Measurements from ENCODE around the gene MVD.
A peak's percentile ranks its signal among the peaks of the same experiment; 100 is the strongest.

MVD gene, protein sequence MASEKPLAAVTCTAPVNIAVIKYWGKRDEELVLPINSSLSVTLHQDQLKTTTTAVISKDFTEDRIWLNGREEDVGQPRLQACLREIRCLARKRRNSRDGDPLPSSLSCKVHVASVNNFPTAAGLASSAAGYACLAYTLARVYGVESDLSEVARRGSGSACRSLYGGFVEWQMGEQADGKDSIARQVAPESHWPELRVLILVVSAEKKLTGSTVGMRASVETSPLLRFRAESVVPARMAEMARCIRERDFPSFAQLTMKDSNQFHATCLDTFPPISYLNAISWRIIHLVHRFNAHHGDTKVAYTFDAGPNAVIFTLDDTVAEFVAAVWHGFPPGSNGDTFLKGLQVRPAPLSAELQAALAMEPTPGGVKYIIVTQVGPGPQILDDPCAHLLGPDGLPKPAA

DNA sequence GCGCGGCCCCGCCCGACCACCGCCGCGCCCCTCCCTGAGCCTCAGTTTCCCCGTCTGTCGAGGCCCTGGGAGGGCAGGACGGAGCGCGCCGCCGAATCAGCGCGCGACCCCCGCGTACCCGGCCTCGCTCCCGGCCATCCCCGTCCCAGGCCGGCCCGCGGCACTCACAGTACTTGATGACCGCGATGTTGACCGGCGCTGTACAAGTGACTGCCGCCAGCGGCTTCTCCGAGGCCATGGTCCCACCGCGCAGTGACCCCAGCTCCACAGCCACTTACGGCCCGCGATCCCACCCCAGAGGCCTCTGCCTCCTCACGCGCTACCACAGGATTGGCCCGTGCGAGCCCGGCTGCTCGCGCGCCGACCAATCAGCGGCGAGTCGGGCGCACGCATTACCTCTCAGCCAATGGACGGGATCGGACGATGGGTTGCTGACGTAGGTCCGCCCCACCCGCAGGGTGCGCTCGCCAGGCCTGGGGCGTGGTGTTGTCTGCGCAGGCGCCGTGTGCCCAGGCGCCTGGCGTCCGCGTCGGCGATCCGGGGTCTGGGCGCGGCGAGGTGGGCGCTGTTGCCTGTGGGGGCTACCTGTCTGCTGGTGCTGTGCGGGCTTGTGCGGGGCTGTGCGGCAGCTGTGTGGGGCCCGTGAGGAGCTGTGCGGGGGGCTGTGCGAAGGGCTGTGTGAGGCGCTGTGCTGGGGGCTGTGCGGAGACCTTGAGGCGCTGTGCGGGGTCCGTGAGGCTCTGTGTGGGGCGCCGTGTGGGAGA lies at the start of gene MVD:
MVD (minus strand) TSS at position 249 of the 764 bp plus-strand sequence; CDS start at position 238, 11 bp downstream.
- DNase-seq = peak; percentile 99

DNA sequence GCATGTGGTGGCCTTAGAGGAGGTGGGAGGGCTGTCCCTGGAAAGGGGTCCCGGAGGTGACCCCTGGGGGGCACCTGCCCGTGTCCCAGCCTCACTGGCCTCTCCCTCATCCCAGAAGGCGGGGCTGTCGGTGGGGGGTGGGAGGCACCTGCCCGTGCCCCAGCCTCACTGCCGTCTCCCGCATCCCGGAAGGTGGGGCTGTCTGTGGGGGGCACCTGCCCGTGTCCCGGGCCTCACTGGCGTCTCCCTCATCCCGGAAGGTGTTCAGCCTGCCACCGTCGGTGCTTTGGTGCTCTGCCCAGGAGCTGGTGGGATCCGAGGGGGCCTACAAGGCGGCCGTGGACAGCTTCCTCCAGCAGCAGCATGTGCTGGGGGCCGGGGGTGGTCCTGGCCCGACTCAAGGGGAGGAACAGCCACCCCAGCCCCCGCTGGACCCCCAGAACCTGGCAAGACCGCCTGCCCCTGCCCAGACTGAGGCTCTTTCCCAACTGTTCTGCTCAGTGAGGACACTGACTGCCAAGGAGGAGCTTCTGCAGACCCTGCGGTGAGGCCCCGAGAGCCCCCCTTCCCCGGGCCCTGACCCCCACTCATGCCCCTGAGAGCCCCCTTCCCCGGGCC lies 49.6 kb upstream of the MVD start:
- DNase-seq = no peak

DNA sequence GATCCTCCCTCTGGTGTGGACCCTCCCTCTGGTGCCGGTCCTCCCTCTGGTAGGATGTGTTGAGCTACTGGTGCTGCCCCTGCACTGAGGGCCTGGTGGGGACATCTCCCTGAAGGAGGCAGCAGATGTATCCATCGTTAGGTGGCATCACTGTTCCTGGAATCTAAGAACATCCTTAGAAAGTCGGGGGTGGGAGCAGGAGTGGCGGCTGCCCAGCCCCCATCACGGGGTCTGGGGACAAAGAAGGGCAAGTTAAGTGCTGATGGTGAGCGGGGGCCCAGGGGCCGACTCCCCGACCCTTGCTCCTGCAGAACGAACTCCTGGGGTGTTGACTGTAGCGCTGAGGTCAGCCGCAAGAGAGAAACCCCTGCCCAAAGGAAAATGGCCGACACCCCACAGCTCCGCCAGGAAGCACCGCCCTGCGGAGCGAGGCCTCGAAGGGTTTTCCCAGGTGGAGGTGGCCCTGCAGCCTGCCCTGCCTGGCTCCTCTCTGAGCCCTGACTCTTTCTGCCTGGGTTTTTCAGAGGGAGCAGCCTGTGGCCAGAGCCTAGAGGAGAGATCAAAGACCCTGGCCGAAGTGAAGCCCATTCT lies 49.0 kb upstream of the MVD start:
- no peak for DNase-seq

DNA sequence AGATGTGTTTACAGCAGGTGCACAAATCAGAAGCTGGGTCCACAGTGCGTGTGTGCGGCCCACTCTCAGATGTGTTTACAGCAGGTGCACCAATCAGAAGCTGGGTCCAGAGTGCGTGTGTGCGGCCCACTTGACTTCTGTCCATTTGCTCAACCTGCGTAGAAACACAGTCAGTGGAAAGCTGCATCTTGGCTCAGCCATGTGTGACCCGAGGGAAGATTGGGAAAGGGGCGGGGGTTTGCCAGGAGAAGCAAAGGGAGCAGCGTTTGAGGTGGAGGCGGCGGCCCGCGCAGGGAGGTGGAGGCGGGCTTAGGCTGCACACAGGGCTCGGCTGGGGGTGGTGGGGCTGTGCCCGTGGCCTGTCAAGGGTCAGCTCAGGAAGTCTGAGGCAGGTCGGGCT lies 47.7 kb upstream of the MVD start:
- no peak for DNase-seq

DNA sequence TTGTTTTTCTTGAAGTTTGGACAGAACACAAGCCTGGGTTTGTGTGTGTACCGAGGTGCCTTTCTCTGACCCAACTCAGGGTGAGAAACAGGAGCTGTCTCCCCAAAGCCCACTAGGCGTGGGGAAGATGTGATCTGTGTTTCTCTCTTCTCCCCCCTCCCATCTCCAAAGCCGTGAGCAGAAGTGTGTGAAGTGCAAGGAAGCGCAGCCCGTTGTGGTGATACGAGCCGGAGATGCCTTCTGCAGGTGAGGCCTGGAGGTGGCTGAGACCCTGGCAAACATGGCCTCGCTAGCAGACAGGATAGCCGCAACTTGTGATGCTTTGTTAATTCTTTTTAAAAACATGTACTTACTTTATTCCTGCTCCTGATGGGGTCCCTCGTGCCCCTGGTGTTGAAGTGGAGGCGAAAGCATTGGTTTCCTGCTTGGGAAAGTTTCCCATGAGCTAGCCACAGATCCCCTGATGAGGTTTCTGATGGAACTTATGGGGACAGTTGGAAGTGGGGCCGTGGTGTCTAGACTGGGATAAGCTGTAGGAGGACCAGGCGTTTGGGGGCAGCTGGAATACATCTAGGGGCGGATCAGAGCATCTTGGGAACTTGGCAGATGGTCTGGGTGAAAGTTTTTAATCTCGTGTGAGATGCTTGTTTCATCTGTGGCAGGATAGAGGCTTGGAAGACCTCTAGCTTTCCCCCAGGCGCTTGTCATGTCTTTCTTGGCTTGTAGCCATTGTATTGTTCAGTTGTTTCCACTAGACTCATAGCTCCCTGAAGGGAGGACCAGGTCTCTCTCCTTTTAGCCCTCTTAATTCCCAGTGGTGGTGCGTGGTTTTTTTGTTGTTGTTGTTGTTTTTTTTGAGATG lies 44.3 kb upstream of the MVD start:
- no peak for DNase-seq

DNA sequence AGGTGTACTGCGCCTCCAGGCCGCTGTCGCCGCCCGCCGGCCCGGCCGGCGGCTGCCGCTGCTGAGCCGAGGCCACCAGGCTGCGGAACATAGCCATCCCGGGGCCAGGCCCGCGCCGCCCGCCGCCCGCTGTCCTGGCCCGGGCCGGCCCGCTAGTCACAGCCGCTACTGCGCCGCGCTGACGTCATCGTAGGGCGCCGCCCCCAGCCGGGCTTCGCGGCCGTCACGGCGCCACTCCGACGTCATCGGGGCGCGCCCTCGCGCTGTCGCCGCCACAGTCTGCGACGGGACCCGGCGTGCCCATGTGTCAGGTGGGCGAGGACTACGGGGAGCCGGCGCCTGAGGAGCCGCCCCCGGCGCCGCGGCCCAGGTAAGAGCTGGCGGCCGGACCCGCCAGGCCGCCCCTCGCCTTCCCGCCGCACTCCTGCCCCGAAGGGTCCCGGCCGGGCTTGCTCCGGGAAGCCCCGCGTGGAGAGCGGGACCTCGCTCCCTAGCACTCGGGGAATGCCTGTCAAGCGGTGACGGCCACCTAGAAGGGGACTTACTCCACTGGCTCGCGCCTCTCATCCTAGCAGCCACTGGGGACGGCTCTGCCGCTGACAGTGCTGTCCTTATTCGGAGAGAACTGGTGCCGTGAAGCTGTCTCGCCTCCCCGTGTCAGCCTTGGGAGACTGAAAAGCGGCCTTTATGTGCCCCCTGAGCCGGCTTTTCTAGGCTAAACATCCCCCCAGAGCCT lies 43.5 kb upstream of the MVD start, which contains the start of the genes CTU2 and RNF166:
CTU2 (plus strand) TSS at position 275 of the 736 bp plus-strand sequence; CDS start at position 303, 28 bp downstream.
RNF166 (minus strand) TSS at position 180 of the 736 bp plus-strand sequence; CDS start at position 97, 83 bp downstream.
- peak; percentile 95 for DNase-seq

DNA sequence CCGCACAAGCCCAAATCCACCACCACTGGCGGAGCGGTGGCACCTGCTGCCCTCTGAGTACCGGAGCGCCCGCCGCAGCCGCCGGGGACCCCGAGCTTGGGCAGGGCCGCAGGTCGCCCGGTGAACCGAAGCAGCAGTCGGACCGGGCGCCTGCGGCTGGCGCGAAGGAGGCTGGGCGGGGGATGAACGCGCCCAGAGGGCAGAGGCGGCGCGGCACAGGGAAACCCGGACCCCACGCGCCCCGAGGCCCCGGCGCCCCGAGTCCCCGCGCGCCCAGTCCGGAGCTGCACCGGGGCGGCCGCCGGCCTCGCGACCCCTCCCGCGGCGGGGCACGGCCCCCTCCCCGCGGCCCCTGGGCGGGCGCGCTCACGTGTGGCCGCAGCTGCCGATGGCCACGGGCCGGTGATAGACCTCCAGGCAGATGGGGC lies 42.9 kb upstream of the MVD start:
- DNase-seq = no peak

DNA sequence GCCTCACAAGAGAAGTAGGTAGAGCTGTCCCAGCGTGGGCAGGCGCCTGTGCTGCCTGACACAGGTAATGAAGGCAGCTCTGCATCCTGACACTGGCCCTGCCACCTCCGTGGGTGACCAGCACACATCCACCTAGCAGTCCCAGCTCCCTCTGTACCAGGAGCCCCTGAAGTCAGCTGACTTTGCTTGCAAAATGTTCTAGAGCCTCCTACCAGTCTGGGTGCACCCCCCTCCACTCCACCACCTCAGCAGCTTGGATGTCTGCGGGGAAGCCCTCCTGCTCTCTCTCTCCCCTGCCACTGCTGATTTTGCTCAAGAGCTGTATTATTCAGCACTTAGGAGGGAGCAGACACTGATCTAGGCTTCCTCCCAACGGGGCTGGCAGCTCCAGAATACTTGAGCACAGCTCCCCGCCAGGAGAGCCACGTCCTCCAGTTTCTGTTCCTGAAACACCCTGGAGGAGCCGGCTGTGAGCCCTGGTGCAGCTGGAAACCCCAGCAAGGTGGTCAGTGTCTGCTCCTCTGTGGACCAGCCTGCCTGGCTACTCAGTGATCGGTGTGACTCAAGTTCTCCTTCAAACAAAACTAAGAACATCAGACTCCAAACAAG lies 42.3 kb upstream of the MVD start:
- peak; percentile 45 for DNase-seq

DNA sequence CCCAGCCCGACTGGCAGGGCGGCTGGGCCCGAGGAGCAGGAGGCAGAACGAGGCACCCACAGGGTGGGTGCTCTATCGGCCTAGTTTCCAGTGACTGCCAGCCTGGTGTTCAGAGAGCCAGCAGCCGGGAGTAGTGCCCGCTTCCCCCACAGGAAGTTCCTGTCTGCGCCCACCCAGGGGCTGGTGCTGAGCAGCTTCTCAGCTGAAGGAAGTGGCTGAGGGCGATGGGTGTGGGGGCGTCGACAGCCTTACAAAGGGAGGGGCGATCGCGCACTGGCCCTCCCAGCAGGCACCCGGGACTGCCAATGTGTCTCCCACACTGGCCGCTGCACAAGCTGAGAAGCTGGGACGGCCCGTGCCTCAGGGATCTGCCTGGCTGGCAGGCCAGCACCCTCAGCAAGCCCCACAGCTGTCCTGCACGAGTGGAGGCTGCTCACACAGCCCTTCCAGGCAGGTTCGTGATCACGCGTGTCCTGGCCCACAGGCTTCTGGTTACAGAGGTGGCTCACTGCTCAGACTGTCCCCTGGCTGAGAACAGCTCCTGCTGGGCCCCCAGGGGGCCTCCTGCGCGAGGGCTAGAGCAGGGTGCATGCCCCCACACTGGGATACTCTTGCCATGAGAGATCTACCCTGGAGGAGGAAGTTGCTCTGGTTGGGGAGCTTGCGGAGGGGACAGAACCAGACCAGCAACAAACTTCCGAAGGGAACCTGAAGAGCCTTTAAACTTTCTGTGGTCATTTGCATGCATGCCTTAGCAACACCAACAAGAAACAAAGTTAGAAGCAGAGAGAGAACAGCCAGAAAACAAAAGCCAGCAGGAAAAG lies 40.8 kb upstream of the MVD start:
- DNase-seq = peak; percentile 86

DNA sequence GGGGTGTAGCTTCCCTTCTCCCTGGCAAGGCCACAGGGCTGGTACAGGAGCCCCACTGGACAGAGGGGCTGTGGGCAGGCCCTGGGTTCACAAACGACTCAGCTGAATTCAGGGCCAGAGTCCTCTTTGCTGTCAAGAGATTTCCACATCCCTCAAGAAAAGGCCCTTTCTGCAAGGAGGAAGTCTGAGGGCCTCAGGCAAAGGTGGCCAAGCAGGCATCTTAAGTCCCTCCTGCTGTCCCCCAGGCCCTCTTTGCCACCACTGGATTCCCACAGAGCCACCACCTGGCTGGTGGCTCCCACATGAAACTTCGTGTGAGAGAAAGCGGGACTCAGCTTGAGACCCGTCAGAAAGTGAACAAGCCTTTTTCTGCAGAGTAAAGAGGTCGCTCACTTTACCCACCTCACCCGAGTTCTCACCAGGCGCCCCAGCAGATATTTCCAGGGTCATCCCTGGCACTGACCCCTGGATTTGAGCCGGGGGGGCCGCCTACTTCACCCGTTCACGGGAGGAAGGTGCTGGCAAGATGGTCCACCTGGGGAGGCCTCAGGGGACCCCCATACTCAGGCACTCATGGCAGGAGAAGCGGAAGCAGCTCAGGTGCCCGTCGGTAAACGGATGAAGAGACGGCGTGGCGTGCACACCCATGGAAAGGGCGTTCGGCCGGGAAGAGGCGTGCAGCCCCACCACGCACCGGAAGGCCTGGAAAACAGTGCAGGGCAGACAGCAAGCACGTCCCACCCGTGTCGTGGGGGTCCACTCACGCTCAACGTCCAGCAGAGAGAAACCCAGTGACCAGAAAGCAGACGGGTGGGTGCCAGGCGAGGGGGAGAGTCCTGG lies 39.7 kb upstream of the MVD start:
- DNase-seq = no peak

DNA sequence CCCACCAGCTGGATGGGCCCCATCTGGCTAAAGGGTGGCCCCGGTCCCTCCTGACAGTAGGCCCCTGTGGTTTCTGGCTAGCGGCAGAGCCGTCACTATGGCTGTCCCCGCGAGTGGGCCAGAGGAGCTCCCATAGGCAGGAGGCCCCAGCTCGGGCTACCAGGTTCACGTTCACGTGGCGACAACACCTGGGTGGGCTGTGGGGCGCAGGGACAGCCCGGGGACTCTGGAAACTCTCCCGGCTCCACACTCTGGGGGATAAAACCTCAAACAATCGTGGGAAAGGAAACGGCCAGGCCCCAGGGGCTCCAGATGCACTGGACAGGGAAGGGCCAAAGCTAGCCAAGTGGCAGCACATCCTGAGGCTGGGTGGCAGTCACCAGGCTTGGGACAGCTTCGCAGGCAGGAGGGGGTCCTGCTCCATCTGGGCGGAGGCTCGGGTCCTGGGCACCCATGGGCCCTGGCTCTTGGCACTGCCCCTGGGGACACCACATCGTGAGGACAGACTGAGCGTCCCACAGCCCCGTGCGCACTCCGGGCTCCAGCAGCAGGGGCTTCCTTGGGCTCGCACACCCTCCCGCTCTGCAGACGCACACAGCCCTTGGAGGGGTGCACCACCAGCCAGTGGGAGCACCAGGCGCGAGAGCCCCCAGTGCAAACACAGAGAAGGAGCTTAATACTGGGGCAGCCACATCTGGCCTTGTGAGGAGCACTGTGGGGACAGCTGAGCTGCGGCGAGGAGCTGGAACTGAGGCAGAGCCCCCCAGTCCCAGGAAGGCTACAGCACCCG lies 38.9 kb upstream of the MVD start:
- no peak for DNase-seq

DNA sequence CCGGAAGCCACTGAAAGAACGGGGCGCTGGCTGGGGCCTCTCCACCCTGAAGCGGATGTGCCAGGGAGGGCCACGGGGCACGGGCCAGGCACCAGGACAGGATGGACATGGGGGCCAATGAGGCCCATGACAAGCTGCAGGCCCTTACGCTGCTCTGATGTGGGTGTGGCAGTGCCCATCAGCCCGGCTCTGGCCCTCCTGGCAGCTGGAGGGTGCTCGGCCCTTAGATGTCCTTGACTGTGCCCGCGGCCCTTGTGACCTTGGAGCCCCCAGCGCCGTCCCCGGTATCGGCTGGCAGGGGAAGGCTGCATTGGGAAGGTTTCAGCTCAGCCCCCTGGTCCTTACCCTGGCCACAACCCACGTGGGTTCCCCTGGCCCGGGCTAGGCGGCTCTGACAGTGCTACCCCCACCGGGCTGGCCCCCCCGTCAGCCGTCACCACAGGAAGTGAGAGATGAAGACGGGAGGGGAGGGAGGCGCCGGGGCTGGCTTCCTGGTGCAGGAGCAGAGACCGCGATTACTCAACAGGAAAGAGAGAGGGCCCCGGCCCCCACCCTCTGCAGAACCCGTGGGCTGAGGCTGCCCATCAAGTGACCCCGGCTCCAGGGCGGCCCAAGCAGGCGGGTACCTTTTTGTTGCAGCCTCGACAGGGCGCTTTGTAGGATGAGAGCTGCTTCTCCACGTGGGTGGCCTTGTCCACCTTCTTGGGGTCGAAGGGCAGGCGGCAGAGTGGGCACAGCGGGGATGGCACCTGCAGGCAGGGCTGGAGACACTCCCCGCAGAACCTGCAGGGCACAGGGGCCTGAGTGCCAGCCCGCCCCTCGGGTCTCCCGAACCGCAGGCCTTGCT lies 38.0 kb upstream of the MVD start:
- DNase-seq = peak; percentile 98

DNA sequence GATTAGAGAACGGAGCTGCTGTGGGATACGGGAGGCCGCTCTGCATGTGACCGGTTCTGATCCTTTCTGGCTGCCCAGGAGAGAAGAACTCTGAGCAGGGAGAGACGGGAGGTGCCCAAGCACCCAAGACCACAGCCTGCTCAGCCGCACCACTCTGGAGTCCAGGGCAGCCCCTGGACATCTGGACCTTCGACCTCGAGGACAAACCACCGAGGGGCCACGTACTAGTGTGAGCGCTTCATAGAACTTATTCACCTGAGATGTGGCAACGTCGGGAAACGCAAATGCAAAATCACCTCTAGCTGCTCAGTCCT lies 37.4 kb upstream of the MVD start:
- DNase-seq = no peak

DNA sequence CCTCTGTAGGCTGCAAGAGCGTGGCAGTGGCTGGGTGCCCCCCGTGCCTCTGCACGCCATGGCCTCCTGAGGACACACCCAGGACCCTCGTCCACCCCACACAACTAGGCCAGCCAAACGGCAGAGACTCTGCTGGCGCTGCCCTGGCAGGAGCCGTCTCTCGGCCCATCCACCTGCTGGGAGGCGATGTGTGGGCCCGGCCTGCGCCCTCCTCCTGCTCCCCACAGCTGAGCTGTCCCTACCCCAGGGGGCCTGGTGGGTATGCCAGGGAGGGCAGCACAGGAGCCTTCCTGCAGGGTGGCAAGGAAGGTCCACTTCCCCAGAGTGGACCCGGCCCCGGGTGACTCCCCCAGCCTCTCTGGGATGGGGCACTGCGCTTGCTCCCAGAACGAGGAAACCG lies 36.3 kb upstream of the MVD start:
- DNase-seq = no peak

DNA sequence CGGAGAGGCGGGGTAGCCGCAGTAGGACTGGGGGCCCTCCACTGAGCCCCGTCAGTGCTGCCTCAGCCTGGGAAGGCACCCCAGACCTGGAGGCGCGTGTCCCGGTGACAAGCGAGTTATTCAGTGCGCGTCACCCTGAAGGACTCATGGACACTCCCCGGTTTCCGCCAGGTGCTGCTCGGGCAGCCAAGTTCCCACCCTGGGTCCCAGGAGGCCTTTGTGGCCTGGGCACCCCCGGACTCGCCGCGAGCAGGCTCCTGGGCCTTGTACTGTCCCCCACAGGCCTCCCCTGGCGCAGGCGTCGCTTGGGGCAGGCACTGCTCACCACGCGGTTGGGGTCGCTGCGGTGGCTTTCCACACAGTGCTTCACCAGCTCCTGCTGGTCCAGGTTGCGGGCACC lies 35.8 kb upstream of the MVD start:
- DNase-seq = no peak

DNA sequence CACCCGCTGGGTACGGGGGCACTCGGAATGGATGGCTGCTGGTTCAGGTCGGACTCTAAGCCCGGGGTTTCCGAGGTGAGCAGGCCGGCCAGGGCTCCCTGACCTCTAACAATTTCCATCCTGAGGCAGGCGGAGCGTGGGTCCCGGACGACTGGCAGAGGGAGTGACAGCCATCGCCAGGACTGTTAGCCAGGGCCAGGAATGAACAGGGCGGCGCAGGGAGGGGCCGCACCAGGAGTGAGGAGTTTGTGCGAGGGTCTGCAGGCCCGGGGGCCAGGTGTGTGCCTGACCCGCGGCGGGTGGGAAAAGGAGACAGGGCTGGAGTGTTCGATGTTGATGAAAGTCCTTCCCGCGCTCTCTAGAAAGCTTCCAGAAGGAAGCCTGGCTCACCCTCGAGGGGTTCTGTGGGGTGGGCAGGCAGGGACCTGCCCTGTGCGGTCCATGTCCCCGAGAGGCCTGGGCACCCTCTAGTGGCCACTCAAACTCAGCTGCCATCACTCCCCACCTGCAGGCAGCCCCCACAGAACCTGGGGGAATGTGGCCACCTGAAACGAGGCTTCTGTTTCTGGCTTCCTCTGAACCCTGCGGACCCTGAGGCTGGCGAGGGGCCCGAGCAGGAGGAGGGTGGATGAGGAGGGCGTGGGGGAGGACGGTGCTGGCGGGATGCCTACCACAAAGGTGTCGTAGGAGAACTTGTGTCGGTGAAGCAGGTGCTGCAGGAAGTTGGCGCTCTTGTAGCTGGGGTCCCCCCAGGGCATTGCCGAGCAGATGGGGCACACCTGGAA lies 35.1 kb upstream of the MVD start:
- no peak for DNase-seq
